ENCODE data around the gene PRCP. TPM values are rescaled to one million over a fixed set of nuclear protein-coding genes. Genes with fewer than 3 reads are reported as not detected.
"Not testable (repeated sequence)": the region's sequence is repeated elsewhere in the genome, so short reads cannot be mapped to it uniquely, and the experiment has no call there.

Gene PRCP
- 328 TPM for polyA plus RNA-seq (2012; ENCODE audit: insufficient read depth, insufficient read length, low read depth)

- no peaks in the 10 kb centered on the region for H3K9me3 ChIP-seq
- peak; percentile 96 for DNase-seq
- TF ChIP-seq, protein P1, sequence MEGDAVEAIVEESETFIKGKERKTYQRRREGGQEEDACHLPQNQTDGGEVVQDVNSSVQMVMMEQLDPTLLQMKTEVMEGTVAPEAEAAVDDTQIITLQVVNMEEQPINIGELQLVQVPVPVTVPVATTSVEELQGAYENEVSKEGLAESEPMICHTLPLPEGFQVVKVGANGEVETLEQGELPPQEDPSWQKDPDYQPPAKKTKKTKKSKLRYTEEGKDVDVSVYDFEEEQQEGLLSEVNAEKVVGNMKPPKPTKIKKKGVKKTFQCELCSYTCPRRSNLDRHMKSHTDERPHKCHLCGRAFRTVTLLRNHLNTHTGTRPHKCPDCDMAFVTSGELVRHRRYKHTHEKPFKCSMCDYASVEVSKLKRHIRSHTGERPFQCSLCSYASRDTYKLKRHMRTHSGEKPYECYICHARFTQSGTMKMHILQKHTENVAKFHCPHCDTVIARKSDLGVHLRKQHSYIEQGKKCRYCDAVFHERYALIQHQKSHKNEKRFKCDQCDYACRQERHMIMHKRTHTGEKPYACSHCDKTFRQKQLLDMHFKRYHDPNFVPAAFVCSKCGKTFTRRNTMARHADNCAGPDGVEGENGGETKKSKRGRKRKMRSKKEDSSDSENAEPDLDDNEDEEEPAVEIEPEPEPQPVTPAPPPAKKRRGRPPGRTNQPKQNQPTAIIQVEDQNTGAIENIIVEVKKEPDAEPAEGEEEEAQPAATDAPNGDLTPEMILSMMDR (IDR thresholded peaks at IDR 0.05; ENCODE audit: low read depth, low read length): no peak
- H3K4me3 ChIP-seq (ENCODE audit: low read depth, low read length): peak within 1 kb of the TSS; percentile 79
- H3K27me3 ChIP-seq: no peaks in the 10 kb centered on the region
- H3K4me1 ChIP-seq: no peaks in the 10 kb centered on the region
- H3K36me3 ChIP-seq: no peaks in the 10 kb centered on the region
Measured at GRCh38 chr11:82900277-82901164, at the start of gene PRCP. Gene PRCP (minus strand): TSS chr11:82900430. CDS start chr11:82900402, 28 bp downstream.

GRCh38 chr11:82949352-82949751 is 49.1 kb upstream of the PRCP start:
- Histone ChIP-seq H3K4me3 (ENCODE audit: low read depth, low read length) (no peak overlapping the region), H3K9me3 (no peaks in the 10 kb centered on the region), H3K4me1 (no peaks in the 10 kb centered on the region), H3K27me3 (no peaks in the 10 kb centered on the region), H3K36me3 (no peaks in the 10 kb centered on the region)
- TF ChIP-seq, protein P1 (IDR thresholded peaks at IDR 0.05; ENCODE audit: low read depth, low read length): no peak
- DNase-seq: no peak

DNA sequence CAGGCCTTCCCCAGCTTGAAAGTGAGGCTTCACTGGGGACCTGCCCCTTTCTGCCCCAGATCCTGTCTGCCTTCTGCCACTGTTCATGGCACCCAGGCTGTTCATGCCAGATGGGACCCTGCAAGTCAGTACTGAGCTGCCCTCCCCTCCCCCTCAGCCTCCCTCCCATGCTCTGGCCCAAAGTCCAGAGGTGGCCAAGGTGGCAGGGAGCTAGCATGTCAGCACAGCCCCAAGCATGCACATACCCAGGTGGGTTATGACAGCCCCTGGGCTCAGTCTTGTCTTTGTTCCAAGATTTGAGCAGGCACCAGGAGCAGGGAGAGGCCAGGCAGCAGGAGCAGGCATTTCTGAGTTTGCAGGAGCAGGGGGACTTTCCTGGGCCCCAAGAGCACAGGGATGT is 45.5 kb upstream of the PRCP start:
- TF ChIP-seq, protein P1 (IDR thresholded peaks at IDR 0.05; ENCODE audit: low read depth, low read length): no peak

DNA sequence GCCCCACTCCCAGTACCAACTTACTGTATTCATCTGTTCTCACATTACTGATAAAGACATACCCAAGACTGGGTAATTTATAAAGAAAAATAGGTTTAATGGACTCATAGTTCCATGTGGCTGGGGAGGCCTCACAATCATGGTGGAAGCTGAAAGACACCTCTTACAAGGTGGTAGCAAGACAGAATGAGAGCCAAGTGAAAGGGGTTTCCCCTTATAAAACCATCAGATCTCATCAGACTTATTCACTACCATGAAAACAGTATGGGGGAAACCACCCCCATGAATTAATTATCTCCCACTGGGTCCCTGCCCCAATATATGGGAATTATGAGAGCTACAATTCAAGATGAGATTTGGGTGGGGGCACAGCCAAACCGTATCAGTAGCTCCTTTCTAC is 44.8 kb upstream of the PRCP start:
- H3K4me1 ChIP-seq; H3K36me3 ChIP-seq; DNase-seq; H3K9me3 ChIP-seq; H3K27me3 ChIP-seq; H3K4me3 ChIP-seq (ENCODE audit: low read depth, low read length): not testable (repeated sequence)

More for the DNA sequence above, 45.5 kb upstream of the PRCP start:
- Histone ChIP-seq H3K9me3 (no peaks in the 10 kb centered on the region), H3K4me1 (no peaks in the 10 kb centered on the region), H3K27me3 (no peaks in the 10 kb centered on the region), H3K4me3 (ENCODE audit: low read depth, low read length) (no peak overlapping the region), H3K36me3 (no peaks in the 10 kb centered on the region)
- no peak for DNase-seq

DNA sequence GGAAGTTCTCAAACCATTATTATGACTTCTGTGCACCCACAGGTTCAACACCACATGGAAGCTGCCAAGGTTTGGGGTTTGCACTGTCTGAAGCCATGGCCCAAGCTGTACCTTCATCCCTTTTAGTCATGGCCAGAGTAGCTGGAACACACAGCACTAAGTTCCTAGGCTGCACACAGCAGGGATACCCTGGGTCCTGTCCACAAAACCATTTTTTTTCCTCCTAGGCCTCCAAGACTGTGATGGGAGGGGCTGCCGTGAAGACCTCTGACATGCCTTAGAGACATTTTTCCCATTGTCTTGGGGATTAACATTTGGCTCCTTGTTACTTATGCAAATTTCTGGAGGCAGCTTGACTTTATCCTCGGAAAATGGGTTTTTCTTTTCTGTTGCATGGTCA is 44.0 kb upstream of the PRCP start:
- no peak for DNase-seq
- Histone ChIP-seq H3K4me3 (ENCODE audit: low read depth, low read length) (no peak overlapping the region), H3K27me3 (no peaks in the 10 kb centered on the region), H3K9me3 (no peaks in the 10 kb centered on the region), H3K4me1 (no peaks in the 10 kb centered on the region), H3K36me3 (no peaks in the 10 kb centered on the region)
- TF ChIP-seq, protein P1 (IDR thresholded peaks at IDR 0.05; ENCODE audit: low read depth, low read length): no peak

GRCh38 chr11:82943430-82943829 is 43.2 kb upstream of the PRCP start:
- DNase-seq; H3K27me3 ChIP-seq; H3K4me1 ChIP-seq; H3K9me3 ChIP-seq; H3K36me3 ChIP-seq; H3K4me3 ChIP-seq (ENCODE audit: low read depth, low read length): not testable (repeated sequence)

GRCh38 chr11:82942376-82942775 is 42.1 kb upstream of the PRCP start:
- Histone ChIP-seq H3K36me3 (no peaks in the 10 kb centered on the region), H3K27me3 (no peaks in the 10 kb centered on the region), H3K9me3 (no peaks in the 10 kb centered on the region), H3K4me3 (ENCODE audit: low read depth, low read length) (no peak overlapping the region), H3K4me1 (no peaks in the 10 kb centered on the region)
- TF ChIP-seq, protein P1 (IDR thresholded peaks at IDR 0.05; ENCODE audit: low read depth, low read length): no peak
- no peak for DNase-seq
